TTC549 (cell line): Measurements from ENCODE around the gene NUBP2.

Experiments
- FAIRE-seq: peaks from 2 replicates; lab custom pipeline; 2012; peaks lifted over from hg19 to GRCh38; lab: Jason Lieb, UNC

The NUBP2 gene

GRCh38 chr16:1831186-1832075 lies 48.7 kb downstream of the NUBP2 start:
- no peak for FAIRE-seq

GRCh38 chr16:1832838-1833454 lies 50.2 kb downstream of the NUBP2 start:
- FAIRE-seq: no peak

GRCh38 chr16:1834096-1834495 lies 51.3 kb downstream of the NUBP2 start:
- no peak for FAIRE-seq
